ENCODE data around the gene DEAF1. TPM values are rescaled to one million over a fixed set of nuclear protein-coding genes. Genes with fewer than 3 reads are reported as not detected.

Gene DEAF1
- total and polyA plus RNA-seq, 2 of the 13 experiments (the other 11 are each of a cell fraction or from before 2014, with no cell fraction given): 22.3 to 29.6 TPM

DNA sequence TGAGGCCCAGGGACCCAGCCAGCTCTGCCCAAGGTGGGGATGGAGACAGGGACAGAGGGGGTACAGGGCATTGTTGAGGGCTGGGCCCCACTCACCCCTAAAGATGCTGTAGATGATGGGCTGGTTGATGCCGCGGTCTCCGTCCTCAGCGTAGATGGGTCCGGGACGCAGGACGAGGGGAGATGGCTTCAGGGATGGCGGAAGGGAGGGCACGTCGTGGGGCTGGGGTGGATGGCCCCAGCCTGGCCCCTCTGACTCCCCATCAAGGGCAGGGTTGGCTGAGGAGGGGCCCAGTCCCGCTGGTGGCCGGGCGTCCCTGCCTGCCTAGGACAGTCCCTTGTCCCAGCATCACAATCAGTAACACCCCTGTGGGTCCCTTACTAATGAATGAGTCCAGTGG, 74.8 kb downstream of the DEAF1 start:
- FAIRE-seq: no peak
- no peaks in the 10 kb centered on the region for H3K79me2 ChIP-seq (ENCODE audit: insufficient read depth, low read length)
- no peak overlapping the region for H3K4me2 ChIP-seq (ENCODE audit: low read depth, low read length)
- no peak overlapping the region for H3K27ac ChIP-seq (ENCODE audit: extremely low read length, insufficient read depth, low read length)
- TF ChIP-seq, protein P1, sequence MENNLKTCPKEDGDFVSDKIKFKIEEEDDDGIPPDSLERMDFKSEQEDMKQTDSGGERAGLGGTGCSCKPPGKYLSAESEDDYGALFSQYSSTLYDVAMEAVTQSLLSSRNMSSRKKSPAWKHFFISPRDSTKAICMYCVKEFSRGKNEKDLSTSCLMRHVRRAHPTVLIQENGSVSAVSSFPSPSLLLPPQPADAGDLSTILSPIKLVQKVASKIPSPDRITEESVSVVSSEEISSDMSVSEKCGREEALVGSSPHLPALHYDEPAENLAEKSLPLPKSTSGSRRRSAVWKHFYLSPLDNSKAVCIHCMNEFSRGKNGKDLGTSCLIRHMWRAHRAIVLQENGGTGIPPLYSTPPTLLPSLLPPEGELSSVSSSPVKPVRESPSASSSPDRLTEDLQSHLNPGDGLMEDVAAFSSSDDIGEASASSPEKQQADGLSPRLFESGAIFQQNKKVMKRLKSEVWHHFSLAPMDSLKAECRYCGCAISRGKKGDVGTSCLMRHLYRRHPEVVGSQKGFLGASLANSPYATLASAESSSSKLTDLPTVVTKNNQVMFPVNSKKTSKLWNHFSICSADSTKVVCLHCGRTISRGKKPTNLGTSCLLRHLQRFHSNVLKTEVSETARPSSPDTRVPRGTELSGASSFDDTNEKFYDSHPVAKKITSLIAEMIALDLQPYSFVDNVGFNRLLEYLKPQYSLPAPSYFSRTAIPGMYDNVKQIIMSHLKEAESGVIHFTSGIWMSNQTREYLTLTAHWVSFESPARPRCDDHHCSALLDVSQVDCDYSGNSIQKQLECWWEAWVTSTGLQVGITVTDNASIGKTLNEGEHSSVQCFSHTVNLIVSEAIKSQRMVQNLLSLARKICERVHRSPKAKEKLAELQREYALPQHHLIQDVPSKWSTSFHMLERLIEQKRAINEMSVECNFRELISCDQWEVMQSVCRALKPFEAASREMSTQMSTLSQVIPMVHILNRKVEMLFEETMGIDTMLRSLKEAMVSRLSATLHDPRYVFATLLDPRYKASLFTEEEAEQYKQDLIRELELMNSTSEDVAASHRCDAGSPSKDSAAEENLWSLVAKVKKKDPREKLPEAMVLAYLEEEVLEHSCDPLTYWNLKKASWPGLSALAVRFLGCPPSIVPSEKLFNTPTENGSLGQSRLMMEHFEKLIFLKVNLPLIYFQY (CRISPR knock-in tag; IDR thresholded peaks at IDR 0.05; ENCODE audit: borderline replicate concordance): no peak
- no peak for TF ChIP-seq HOXD1 (CRISPR knock-in tag; IDR thresholded peaks at IDR 0.05)
- TF ChIP-seq MXD4 (CRISPR knock-in tag; IDR thresholded peaks at IDR 0.05): no peak
- TF ChIP-seq AGO2 (optimal IDR thresholded peaks at IDR 0.05; ENCODE audit: low read depth, low read length): peak; percentile 82
- 0 out of 4 replicates have a peak, but pooled peaks of 1 of the 2 experiments have one; percentile 5 for TF ChIP-seq POLR2A (IDR thresholded peaks at IDR 0.05; ENCODE audit: insufficient read depth in 1 of 2, low read depth in 2 of 2, low read length in 2 of 2)
- peak; percentile 52; the same call in 1 of the 2 replicates for TF ChIP-seq POLR2G (IDR thresholded peaks at IDR 0.05; ENCODE audit: low read depth, low read length)
- TF ChIP-seq SMARCC2 (IDR thresholded peaks at IDR 0.05): no peak
- no peak for TF ChIP-seq ARNT2 (CRISPR knock-in tag; IDR thresholded peaks at IDR 0.05; ENCODE audit: low read depth)
- no peak for TF ChIP-seq PHF20 (CRISPR knock-in tag; IDR thresholded peaks at IDR 0.05)
- TF ChIP-seq RBM22 (optimal IDR thresholded peaks at IDR 0.05; ENCODE audit: low read length): peak; percentile 83
- ChIA-PET POLR2A (no interaction called here), CTCF (ENCODE audit: low intra/inter-chr PET ratio, low total read pairs) (no interaction called here)
- H3K9ac ChIP-seq (ENCODE audit: insufficient read depth, low read depth, low read length): no peak overlapping the region
- peaks cover 0 to 12% of the 10 kb centered on the region in 2 experiments; a peak in 2 of 5 replicates for H3K36me3 ChIP-seq (replicated peaks in 1 of 2; ENCODE audit: control insufficient read depth in 1 of 2, insufficient read depth in 2 of 2, low read length in 2 of 2)
- WGBS (ENCODE audit: low lambda C conversion rate): 100% methylated on average over 2 of the region's 13 CpGs
- ATAC-seq: no peak
- no peak overlapping the region for H3K4me3 ChIP-seq (replicated peaks in 1 of 3; ENCODE audit: insufficient read depth in 1 of 3, low read depth in 2 of 3, low read length in 3 of 3)
- no peak for DNase-seq (ENCODE audit: low spot score)
- H3K4me1 ChIP-seq (ENCODE audit: insufficient read depth, low read length): peaks cover 20% of the 10 kb centered on the region
- in situ Hi-C loops (cut with HindIII; ENCODE audit: extremely low pct_ligation_motif_present, low pct_unique_long_range_greater_than_20kb): loop anchor here (10.0 kb wide), 1 partner anchor 65 kb away; no protein-coding TSS in a partner anchor
- H3K9me3 ChIP-seq (ENCODE audit: low read length): no peaks in the 10 kb centered on the region
- intact Hi-C loops (cut with micrococcal nuclease; ENCODE audit: unreplicated experiment): no loop called here
- no TSS peak for BruUV-seq (replicated peaks)
- no peak overlapping the region for H2AFZ ChIP-seq (ENCODE audit: low read length)
- H3K27me3 ChIP-seq (ENCODE audit: control insufficient read depth in 1 of 2, insufficient read depth in 2 of 2, low read length in 2 of 2): no peaks in the 10 kb centered on the region
- peaks cover 7% of the 10 kb centered on the region; the same call in 1 of the 2 replicates for H4K20me1 ChIP-seq (ENCODE audit: insufficient read depth, low read length)
